Dendritic cell treated with granulocyte-macrophage colony-stimulating factor and Interleukin-4, amounts not matched to agents 40 ng/mL and 50 ng/mL, for 4 days (primary cell): Measurements from ENCODE around the gene MED8.
A peak's percentile ranks its signal among the peaks of the same experiment; 100 is the strongest.

Source experiments
- H3K27ac Mint-ChIP-seq: one replicate; pipeline ENCODE4 v1.8.0; 2022; ENCODE audit warnings: mild to moderate bottlenecking, mixed read lengths
- H3K27me3 Mint-ChIP-seq: one replicate; pipeline ENCODE4 v1.8.0; 2022; ENCODE audit warnings: mild to moderate bottlenecking, mixed read lengths
- H3K36me3 Mint-ChIP-seq: one replicate; pipeline ENCODE4 v1.8.0; 2022; ENCODE audit warnings: low read depth, mixed read lengths
- H3K4me1 Mint-ChIP-seq: one replicate; pipeline ENCODE4 v1.8.0; 2022; ENCODE audit warnings: low read depth, mixed read lengths
- H3K4me3 Mint-ChIP-seq: one replicate; pipeline ENCODE4 v1.8.0; 2022; ENCODE audit warnings: mild to moderate bottlenecking, moderate library complexity, mixed read lengths
- H3K9me3 Mint-ChIP-seq: one replicate; pipeline ENCODE4 v1.8.0; 2022; ENCODE audit warnings: mixed read lengths
- intact Hi-C: fragments of 100-400 bp; cut with micrococcal nuclease; formaldehyde crosslinking; loops from one replicate; pipeline ENCODE4 v1.15.0; 2022

Gene MED8

GRCh38 chr1:43389326-43390313 is at the start of gene MED8, which contains the start of gene SZT2:
Gene MED8 (minus strand): TSS chr1:43389800. CDS start chr1:43389764, 36 bp downstream.
Gene SZT2 (plus strand): TSS chr1:43389899. CDS start chr1:43389969, 70 bp downstream.
- H3K27ac Mint-ChIP-seq = peak within 1 kb of the TSS; percentile 92
- no peaks in the 10 kb centered on the region for H3K9me3 Mint-ChIP-seq
- peak within 1 kb of the TSS; percentile 99 for H3K4me3 Mint-ChIP-seq
- H3K27me3 Mint-ChIP-seq = no peaks in the 10 kb centered on the region
- peaks cover 61% of the 10 kb centered on the region for H3K4me1 Mint-ChIP-seq
- peaks cover 71% of the 10 kb centered on the region for H3K36me3 Mint-ChIP-seq
- intact Hi-C loops = loop anchor here (1.0 kb wide), 1 partner anchor 31 kb away; the partner anchor contains the start of gene CDC20

GRCh38 chr1:43438953-43439581 is 49.5 kb upstream of the MED8 start:
- Mint-ChIP-seq H3K27ac (no peak overlapping the region), H3K9me3 (no peaks in the 10 kb centered on the region), H3K36me3 (peaks cover 74% of the 10 kb centered on the region), H3K27me3 (no peaks in the 10 kb centered on the region), H3K4me1 (no peaks in the 10 kb centered on the region), H3K4me3 (no peak overlapping the region)
- intact Hi-C loops = no loop called here

GRCh38 chr1:43438576-43438952 is 49.0 kb upstream of the MED8 start:
- Mint-ChIP-seq H3K9me3 (no peaks in the 10 kb centered on the region), H3K4me3 (no peak overlapping the region), H3K27ac (no peak overlapping the region), H3K36me3 (peaks cover 69% of the 10 kb centered on the region), H3K4me1 (no peaks in the 10 kb centered on the region), H3K27me3 (no peaks in the 10 kb centered on the region)
- intact Hi-C loops = no loop called here

- intact Hi-C loops = no loop called here
- H3K27ac Mint-ChIP-seq = no peak overlapping the region
Observed at GRCh38 chr1:43438006-43438405, 48.4 kb upstream of the MED8 start.

GRCh38 chr1:43437031-43437973 is 47.7 kb upstream of the MED8 start:
- peaks cover 57% of the 10 kb centered on the region for H3K36me3 Mint-ChIP-seq
- no peak overlapping the region for H3K4me3 Mint-ChIP-seq
- H3K9me3 Mint-ChIP-seq = no peaks in the 10 kb centered on the region
- H3K27me3 Mint-ChIP-seq = no peaks in the 10 kb centered on the region
- no peak overlapping the region for H3K27ac Mint-ChIP-seq
- H3K4me1 Mint-ChIP-seq = no peaks in the 10 kb centered on the region
- intact Hi-C loops = no loop called here

More at GRCh38 chr1:43438006-43438405, 48.4 kb upstream of the MED8 start:
- peaks cover 64% of the 10 kb centered on the region for H3K36me3 Mint-ChIP-seq
- no peak overlapping the region for H3K4me3 Mint-ChIP-seq
- H3K4me1 Mint-ChIP-seq = no peaks in the 10 kb centered on the region
- H3K27me3 Mint-ChIP-seq = no peaks in the 10 kb centered on the region
- no peaks in the 10 kb centered on the region for H3K9me3 Mint-ChIP-seq

- Mint-ChIP-seq H3K27me3 (no peaks in the 10 kb centered on the region), H3K27ac (no peak overlapping the region), H3K36me3 (peaks cover 47% of the 10 kb centered on the region), H3K4me1 (no peaks in the 10 kb centered on the region), H3K4me3 (no peak overlapping the region), H3K9me3 (no peaks in the 10 kb centered on the region)
- intact Hi-C loops = no loop called here
Observed at GRCh38 chr1:43436371-43436770, 46.8 kb upstream of the MED8 start.

GRCh38 chr1:43435146-43436145 is 45.8 kb upstream of the MED8 start:
- H3K9me3 Mint-ChIP-seq = no peaks in the 10 kb centered on the region
- H3K27ac Mint-ChIP-seq = no peak overlapping the region

GRCh38 chr1:43434256-43434655 is 44.7 kb upstream of the MED8 start:
- H3K36me3 Mint-ChIP-seq = peaks cover 26% of the 10 kb centered on the region
- H3K4me1 Mint-ChIP-seq = no peaks in the 10 kb centered on the region
- H3K9me3 Mint-ChIP-seq = no peaks in the 10 kb centered on the region
- no peak overlapping the region for H3K27ac Mint-ChIP-seq
- intact Hi-C loops = no loop called here
- H3K27me3 Mint-ChIP-seq = no peaks in the 10 kb centered on the region
- no peak overlapping the region for H3K4me3 Mint-ChIP-seq

More at GRCh38 chr1:43435146-43436145, 45.8 kb upstream of the MED8 start:
- H3K36me3 Mint-ChIP-seq = peaks cover 38% of the 10 kb centered on the region
- H3K4me3 Mint-ChIP-seq = no peak overlapping the region
- no peaks in the 10 kb centered on the region for H3K27me3 Mint-ChIP-seq
- intact Hi-C loops = no loop called here
- H3K4me1 Mint-ChIP-seq = no peaks in the 10 kb centered on the region

- intact Hi-C loops = no loop called here
- H3K4me3 Mint-ChIP-seq = no peak overlapping the region
- H3K4me1 Mint-ChIP-seq = no peaks in the 10 kb centered on the region
- no peaks in the 10 kb centered on the region for H3K27me3 Mint-ChIP-seq
- H3K36me3 Mint-ChIP-seq = peaks cover 13% of the 10 kb centered on the region
- no peaks in the 10 kb centered on the region for H3K9me3 Mint-ChIP-seq
- no peak overlapping the region for H3K27ac Mint-ChIP-seq
Observed at GRCh38 chr1:43432907-43433306, 43.3 kb upstream of the MED8 start.

- Mint-ChIP-seq H3K27me3 (no peaks in the 10 kb centered on the region), H3K4me1 (no peaks in the 10 kb centered on the region), H3K4me3 (no peak overlapping the region), H3K36me3 (peaks cover 7% of the 10 kb centered on the region), H3K9me3 (no peaks in the 10 kb centered on the region), H3K27ac (no peak overlapping the region)
- intact Hi-C loops = no loop called here
Observed at GRCh38 chr1:43432171-43432860, 42.7 kb upstream of the MED8 start.

- H3K4me1 Mint-ChIP-seq = no peaks in the 10 kb centered on the region
- no peak overlapping the region for H3K27ac Mint-ChIP-seq
- peaks cover under 1% of the 10 kb centered on the region for H3K36me3 Mint-ChIP-seq
- no peaks in the 10 kb centered on the region for H3K9me3 Mint-ChIP-seq
- no peak overlapping the region for H3K4me3 Mint-ChIP-seq
- no peaks in the 10 kb centered on the region for H3K27me3 Mint-ChIP-seq
- intact Hi-C loops = no loop called here
Observed at GRCh38 chr1:43431676-43432075, 42.1 kb upstream of the MED8 start.

GRCh38 chr1:43430831-43431230 is 41.2 kb upstream of the MED8 start:
- Mint-ChIP-seq H3K4me3 (no peak overlapping the region), H3K27ac (no peak overlapping the region), H3K9me3 (no peaks in the 10 kb centered on the region)

More at GRCh38 chr1:43430831-43431230, 41.2 kb upstream of the MED8 start:
- Mint-ChIP-seq H3K27me3 (no peaks in the 10 kb centered on the region), H3K4me1 (no peaks in the 10 kb centered on the region), H3K36me3 (no peaks in the 10 kb centered on the region)
- intact Hi-C loops = no loop called here
